ENCODE measurements around the gene DECR2. TPM values are rescaled to one million over a fixed set of nuclear protein-coding genes. Genes with fewer than 3 reads are reported as not detected.

Gene DECR2
- total RNA-seq, 1 donor from 2014 or later = 17.4 TPM

DNA sequence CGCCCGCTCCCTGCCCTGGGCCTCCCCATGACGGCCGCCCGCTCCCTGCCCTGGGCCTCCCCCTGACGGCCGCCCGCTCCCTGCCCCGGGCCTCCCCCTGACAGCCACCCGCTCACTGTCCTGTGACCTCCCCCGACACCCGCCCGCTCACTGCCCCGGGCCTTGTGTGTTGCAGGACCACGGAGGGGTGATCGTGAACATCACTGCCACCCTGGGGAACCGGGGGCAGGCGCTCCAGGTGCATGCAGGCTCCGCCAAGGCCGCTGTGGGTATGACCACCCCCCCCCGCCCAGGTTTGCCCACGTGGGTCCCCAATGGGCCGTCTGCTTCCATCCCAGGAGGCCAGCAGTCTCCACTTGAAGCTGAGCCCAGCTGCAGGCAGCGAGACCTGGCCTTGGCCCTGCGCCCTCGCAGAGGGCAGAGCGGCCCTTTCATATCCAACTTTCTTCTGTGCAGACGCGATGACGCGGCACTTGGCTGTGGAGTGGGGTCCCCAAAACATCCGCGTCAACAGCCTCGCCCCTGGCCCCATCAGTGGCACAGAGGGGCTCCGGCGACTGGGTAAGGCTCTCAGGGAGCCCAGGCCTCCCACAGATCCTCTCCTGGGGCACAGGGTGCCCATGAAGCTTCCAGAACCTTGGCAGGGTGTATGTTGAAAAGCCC is 9.0 kb downstream of the DECR2 start:
- H3K27ac Mint-ChIP-seq (ENCODE audit: unreplicated experiment) = no peak overlapping the region

DNA sequence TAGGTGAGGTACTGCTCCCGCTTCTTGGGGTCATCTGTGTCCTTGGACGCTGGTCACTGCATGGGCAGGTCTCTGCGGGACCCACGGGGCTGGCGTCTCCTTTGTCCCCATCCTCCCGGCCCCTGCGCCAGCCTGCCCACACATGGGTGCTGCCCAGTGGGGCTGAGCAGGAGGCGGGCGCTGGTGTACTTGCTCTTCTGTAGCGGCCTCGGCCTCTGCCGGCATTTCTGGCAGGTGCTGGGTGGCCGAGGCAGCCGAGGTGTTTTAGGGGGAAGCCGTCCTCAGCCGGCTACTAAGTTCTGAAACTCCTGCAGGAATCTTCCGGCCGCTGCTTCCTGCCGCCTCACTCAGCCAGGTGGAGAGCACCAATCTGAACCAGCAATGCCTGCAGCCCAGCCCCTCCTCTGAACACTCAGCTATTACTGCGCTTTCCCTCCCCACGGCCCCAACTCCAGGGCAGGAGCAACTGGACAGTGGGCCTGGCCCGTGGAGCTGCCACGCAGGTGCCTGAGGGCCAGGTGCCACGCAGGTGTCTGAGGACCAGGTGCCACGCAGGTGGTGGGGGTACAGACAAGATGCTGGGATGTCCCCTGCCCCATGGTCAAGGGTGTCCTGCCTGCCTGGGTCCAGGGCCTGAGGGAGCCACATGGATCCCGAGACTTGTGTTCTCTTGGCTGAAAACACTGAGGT is 10.0 kb downstream of the DECR2 start:
- Histone ChIP-seq H3K4me1 (ENCODE audit: insufficient read depth, low read length) (no peaks in the 10 kb centered on the region), H2AFZ (ENCODE audit: low read depth, low read length) (no peak overlapping the region), H4K20me1 (ENCODE audit: insufficient read depth, low read length) (no peaks in the 10 kb centered on the region), H3K36me3 (ENCODE audit: insufficient read depth, low read length) (no peaks in the 10 kb centered on the region), H3K27ac (ENCODE audit: low read depth, low read length) (no peak overlapping the region), H3K9ac (ENCODE audit: low read length) (no peak overlapping the region), H3K9me3 (ENCODE audit: insufficient read depth, low read depth, low read length) (no peaks in the 10 kb centered on the region), H3K4me2 (ENCODE audit: low read length) (no peak overlapping the region), H3K4me3 (ENCODE audit: insufficient read depth, low read depth, low read length) (no peak overlapping the region), H3K27me3 (ENCODE audit: insufficient read depth, low read length) (no peaks in the 10 kb centered on the region), H3K79me2 (ENCODE audit: insufficient read depth, low read length) (no peaks in the 10 kb centered on the region)
- no peaks in the 10 kb centered on the region for H3K9me3 Mint-ChIP-seq (ENCODE audit: unreplicated experiment)
- no peaks in the 10 kb centered on the region for H3K27me3 Mint-ChIP-seq (ENCODE audit: low read depth, unreplicated experiment)
- H3K4me1 Mint-ChIP-seq (ENCODE audit: low read depth, unreplicated experiment) = no peaks in the 10 kb centered on the region
- peaks cover 2% of the 10 kb centered on the region for H3K36me3 Mint-ChIP-seq (ENCODE audit: low read depth, unreplicated experiment)
- no peak overlapping the region for H3K27ac Mint-ChIP-seq (ENCODE audit: unreplicated experiment)
- DNase-seq (ENCODE audit: low read depth) (no peak), FAIRE-seq (no peak)
- no peak overlapping the region for H3K4me3 Mint-ChIP-seq (ENCODE audit: unreplicated experiment)
- TF ChIP-seq EZH2 (IDR thresholded peaks at IDR 0.05; ENCODE audit: insufficient read depth, low read length) = no peak
- TF ChIP-seq, protein P1, sequence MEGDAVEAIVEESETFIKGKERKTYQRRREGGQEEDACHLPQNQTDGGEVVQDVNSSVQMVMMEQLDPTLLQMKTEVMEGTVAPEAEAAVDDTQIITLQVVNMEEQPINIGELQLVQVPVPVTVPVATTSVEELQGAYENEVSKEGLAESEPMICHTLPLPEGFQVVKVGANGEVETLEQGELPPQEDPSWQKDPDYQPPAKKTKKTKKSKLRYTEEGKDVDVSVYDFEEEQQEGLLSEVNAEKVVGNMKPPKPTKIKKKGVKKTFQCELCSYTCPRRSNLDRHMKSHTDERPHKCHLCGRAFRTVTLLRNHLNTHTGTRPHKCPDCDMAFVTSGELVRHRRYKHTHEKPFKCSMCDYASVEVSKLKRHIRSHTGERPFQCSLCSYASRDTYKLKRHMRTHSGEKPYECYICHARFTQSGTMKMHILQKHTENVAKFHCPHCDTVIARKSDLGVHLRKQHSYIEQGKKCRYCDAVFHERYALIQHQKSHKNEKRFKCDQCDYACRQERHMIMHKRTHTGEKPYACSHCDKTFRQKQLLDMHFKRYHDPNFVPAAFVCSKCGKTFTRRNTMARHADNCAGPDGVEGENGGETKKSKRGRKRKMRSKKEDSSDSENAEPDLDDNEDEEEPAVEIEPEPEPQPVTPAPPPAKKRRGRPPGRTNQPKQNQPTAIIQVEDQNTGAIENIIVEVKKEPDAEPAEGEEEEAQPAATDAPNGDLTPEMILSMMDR (IDR thresholded peaks at IDR 0.05; ENCODE audit: insufficient read depth, low read depth, low read length) = no peak

More for the DNA sequence above, 9.0 kb downstream of the DECR2 start:
- Histone ChIP-seq H4K20me1 (ENCODE audit: insufficient read depth, low read length) (no peaks in the 10 kb centered on the region), H3K36me3 (ENCODE audit: insufficient read depth, low read length) (no peaks in the 10 kb centered on the region), H3K9me3 (ENCODE audit: insufficient read depth, low read depth, low read length) (no peaks in the 10 kb centered on the region), H3K4me3 (ENCODE audit: insufficient read depth, low read depth, low read length) (no peak overlapping the region), H3K27me3 (ENCODE audit: insufficient read depth, low read length) (no peaks in the 10 kb centered on the region), H3K79me2 (ENCODE audit: insufficient read depth, low read length) (no peaks in the 10 kb centered on the region), H3K4me1 (ENCODE audit: insufficient read depth, low read length) (no peaks in the 10 kb centered on the region), H3K27ac (ENCODE audit: low read depth, low read length) (no peak overlapping the region), H2AFZ (ENCODE audit: low read depth, low read length) (no peak overlapping the region), H3K4me2 (ENCODE audit: low read length) (no peak overlapping the region), H3K9ac (ENCODE audit: low read length) (no peak overlapping the region)
- no peak for FAIRE-seq
- H3K9me3 Mint-ChIP-seq (ENCODE audit: unreplicated experiment) = no peaks in the 10 kb centered on the region
- no peaks in the 10 kb centered on the region for H3K4me1 Mint-ChIP-seq (ENCODE audit: low read depth, unreplicated experiment)
- TF ChIP-seq EZH2 (IDR thresholded peaks at IDR 0.05; ENCODE audit: insufficient read depth, low read length) = no peak
- TF ChIP-seq, protein P1 (IDR thresholded peaks at IDR 0.05; ENCODE audit: insufficient read depth, low read depth, low read length) = no peak
- no peaks in the 10 kb centered on the region for H3K27me3 Mint-ChIP-seq (ENCODE audit: low read depth, unreplicated experiment)
- H3K36me3 Mint-ChIP-seq (ENCODE audit: low read depth, unreplicated experiment) = peaks cover 2% of the 10 kb centered on the region
- H3K4me3 Mint-ChIP-seq (ENCODE audit: unreplicated experiment) = no peak overlapping the region
- DNase-seq (ENCODE audit: low read depth) = no peak
